Measurements from ENCODE around the gene UROS.

UROS gene

GRCh38 chr10:125815764-125816163, 7.3 kb downstream of the UROS start:
- POLR2A ChIA-PET = no interaction called here
- CTCF ChIA-PET = no interaction called here
- no peak for TF ChIP-seq L3MBTL2 (conservative IDR thresholded peaks at IDR 0.05)
- no peak for TF ChIP-seq NFRKB (IDR thresholded peaks at IDR 0.05)
- TF ChIP-seq CTBP1 (IDR thresholded peaks at IDR 0.05; ENCODE audit: borderline replicate concordance) = no peak
- TF ChIP-seq PKNOX1 (IDR thresholded peaks at IDR 0.05) = no peak
- TF ChIP-seq LEF1 (IDR thresholded peaks at IDR 0.05; ENCODE audit: borderline replicate concordance) = no peak
- TF ChIP-seq ZNF384 (IDR thresholded peaks at IDR 0.05) = no peak
- no peak for TF ChIP-seq BHLHE40 (IDR thresholded peaks at IDR 0.05; ENCODE audit: borderline replicate concordance)
- TF ChIP-seq FOXM1 (IDR thresholded peaks at IDR 0.05; ENCODE audit: borderline replicate concordance) = no peak
- TF ChIP-seq ARNT (IDR thresholded peaks at IDR 0.05) = no peak
- TF ChIP-seq HDGF (IDR thresholded peaks at IDR 0.05; ENCODE audit: borderline replicate concordance) = no peak
- no peak for TF ChIP-seq TARDBP (IDR thresholded peaks at IDR 0.05)
- TF ChIP-seq ELF4 (IDR thresholded peaks at IDR 0.05) = no peak
- no peak for TF ChIP-seq FOXA1 (IDR thresholded peaks at IDR 0.05)
- no peak for TF ChIP-seq SP1 (IDR thresholded peaks at IDR 0.05)
- TF ChIP-seq SUZ12 (IDR thresholded peaks at IDR 0.05) = no peak
- no peak for TF ChIP-seq FOXK2 (IDR thresholded peaks at IDR 0.05)
- no peak for DNase-seq (ENCODE audit: extremely low spot score)

- CTCF ChIA-PET = no interaction called here
- POLR2A ChIA-PET = no interaction called here
- no peak for DNase-seq (ENCODE audit: extremely low spot score)
- no peak for TF ChIP-seq TARDBP (IDR thresholded peaks at IDR 0.05)
- TF ChIP-seq L3MBTL2 (conservative IDR thresholded peaks at IDR 0.05) = no peak
- TF ChIP-seq SP1 (IDR thresholded peaks at IDR 0.05) = no peak
- TF ChIP-seq ZNF384 (IDR thresholded peaks at IDR 0.05) = no peak
- no peak for TF ChIP-seq FOXM1 (IDR thresholded peaks at IDR 0.05; ENCODE audit: borderline replicate concordance)
- TF ChIP-seq ARNT (IDR thresholded peaks at IDR 0.05) = no peak
- no peak for TF ChIP-seq CTBP1 (IDR thresholded peaks at IDR 0.05; ENCODE audit: borderline replicate concordance)
- no peak for TF ChIP-seq SUZ12 (IDR thresholded peaks at IDR 0.05)
- TF ChIP-seq ELF4 (IDR thresholded peaks at IDR 0.05) = no peak
- TF ChIP-seq HDGF (IDR thresholded peaks at IDR 0.05; ENCODE audit: borderline replicate concordance) = no peak
- no peak for TF ChIP-seq FOXK2 (IDR thresholded peaks at IDR 0.05)
- TF ChIP-seq LEF1 (IDR thresholded peaks at IDR 0.05; ENCODE audit: borderline replicate concordance) = no peak
- no peak for TF ChIP-seq BHLHE40 (IDR thresholded peaks at IDR 0.05; ENCODE audit: borderline replicate concordance)
- no peak for TF ChIP-seq PKNOX1 (IDR thresholded peaks at IDR 0.05)
- TF ChIP-seq FOXA1 (IDR thresholded peaks at IDR 0.05) = no peak
- TF ChIP-seq NFRKB (IDR thresholded peaks at IDR 0.05) = no peak
Measured at GRCh38 chr10:125812128-125812750, 10.8 kb downstream of the UROS start.

GRCh38 chr10:125811251-125811650, 11.8 kb downstream of the UROS start:
- CTCF ChIA-PET = no interaction called here
- POLR2A ChIA-PET = no interaction called here
- DNase-seq (ENCODE audit: extremely low spot score) = peak; percentile 9
- TF ChIP-seq L3MBTL2 (conservative IDR thresholded peaks at IDR 0.05) = no peak
- no peak for TF ChIP-seq FOXK2 (IDR thresholded peaks at IDR 0.05)
- TF ChIP-seq NFRKB (IDR thresholded peaks at IDR 0.05) = no peak
- no peak for TF ChIP-seq FOXM1 (IDR thresholded peaks at IDR 0.05; ENCODE audit: borderline replicate concordance)
- TF ChIP-seq CTBP1 (IDR thresholded peaks at IDR 0.05; ENCODE audit: borderline replicate concordance) = no peak
- no peak for TF ChIP-seq LEF1 (IDR thresholded peaks at IDR 0.05; ENCODE audit: borderline replicate concordance)
- no peak for TF ChIP-seq TARDBP (IDR thresholded peaks at IDR 0.05)
- TF ChIP-seq FOXA1 (IDR thresholded peaks at IDR 0.05) = no peak
- TF ChIP-seq SP1 (IDR thresholded peaks at IDR 0.05) = no peak
- no peak for TF ChIP-seq ZNF384 (IDR thresholded peaks at IDR 0.05)
- no peak for TF ChIP-seq PKNOX1 (IDR thresholded peaks at IDR 0.05)
- TF ChIP-seq BHLHE40 (IDR thresholded peaks at IDR 0.05; ENCODE audit: borderline replicate concordance) = no peak
- no peak for TF ChIP-seq ARNT (IDR thresholded peaks at IDR 0.05)
- no peak for TF ChIP-seq SUZ12 (IDR thresholded peaks at IDR 0.05)
- TF ChIP-seq ELF4 (IDR thresholded peaks at IDR 0.05) = no peak
- TF ChIP-seq HDGF (IDR thresholded peaks at IDR 0.05; ENCODE audit: borderline replicate concordance) = no peak

GRCh38 chr10:125808047-125808446, 15.0 kb downstream of the UROS start:
- ChIA-PET POLR2A (interaction anchor here (2.5 kb wide), 1 partner anchor 15 kb away, joined by 7 read pairs; the partner anchor contains the start of genes BCCIP and UROS), CTCF (no interaction called here)
- TF ChIP-seq CTBP1 (IDR thresholded peaks at IDR 0.05; ENCODE audit: borderline replicate concordance) (no peak), ELF4 (IDR thresholded peaks at IDR 0.05) (no peak), BHLHE40 (IDR thresholded peaks at IDR 0.05; ENCODE audit: borderline replicate concordance) (no peak), PKNOX1 (IDR thresholded peaks at IDR 0.05) (no peak), NFRKB (IDR thresholded peaks at IDR 0.05) (no peak), SP1 (IDR thresholded peaks at IDR 0.05) (no peak), LEF1 (IDR thresholded peaks at IDR 0.05; ENCODE audit: borderline replicate concordance) (no peak), SUZ12 (IDR thresholded peaks at IDR 0.05) (no peak), FOXK2 (IDR thresholded peaks at IDR 0.05) (no peak), FOXM1 (IDR thresholded peaks at IDR 0.05; ENCODE audit: borderline replicate concordance) (no peak), HDGF (IDR thresholded peaks at IDR 0.05; ENCODE audit: borderline replicate concordance) (no peak), L3MBTL2 (conservative IDR thresholded peaks at IDR 0.05) (no peak), TARDBP (IDR thresholded peaks at IDR 0.05) (no peak), FOXA1 (IDR thresholded peaks at IDR 0.05) (no peak), ZNF384 (IDR thresholded peaks at IDR 0.05) (no peak), ARNT (IDR thresholded peaks at IDR 0.05) (no peak)
- DNase-seq (ENCODE audit: extremely low spot score) = no peak

- ChIA-PET CTCF (interaction anchor here (0.6 kb wide), 1 partner anchor 1011 kb away, joined by 3 read pairs; no protein-coding TSS in a partner anchor), POLR2A (no interaction called here)
- DNase-seq (ENCODE audit: extremely low spot score) = no peak
- TF ChIP-seq FOXM1 (IDR thresholded peaks at IDR 0.05; ENCODE audit: borderline replicate concordance) (no peak), SUZ12 (IDR thresholded peaks at IDR 0.05) (no peak), CTBP1 (IDR thresholded peaks at IDR 0.05; ENCODE audit: borderline replicate concordance) (no peak), PKNOX1 (IDR thresholded peaks at IDR 0.05) (no peak), FOXA1 (IDR thresholded peaks at IDR 0.05) (no peak), FOXK2 (IDR thresholded peaks at IDR 0.05) (no peak), TARDBP (IDR thresholded peaks at IDR 0.05) (no peak), ZNF384 (IDR thresholded peaks at IDR 0.05) (no peak), NFRKB (IDR thresholded peaks at IDR 0.05) (no peak), LEF1 (IDR thresholded peaks at IDR 0.05; ENCODE audit: borderline replicate concordance) (no peak), ELF4 (IDR thresholded peaks at IDR 0.05) (no peak), ARNT (IDR thresholded peaks at IDR 0.05) (no peak), HDGF (IDR thresholded peaks at IDR 0.05; ENCODE audit: borderline replicate concordance) (no peak), L3MBTL2 (conservative IDR thresholded peaks at IDR 0.05) (no peak), SP1 (IDR thresholded peaks at IDR 0.05) (no peak), BHLHE40 (IDR thresholded peaks at IDR 0.05; ENCODE audit: borderline replicate concordance) (no peak)
Measured at GRCh38 chr10:125802739-125803138, 20.3 kb downstream of the UROS start.
